ENCODE measurements around the gene MRPL42. TPM values are rescaled to one million over a fixed set of nuclear protein-coding genes. Genes with fewer than 3 reads are reported as not detected.
A peak's percentile ranks its signal among the peaks of the same experiment; 100 is the strongest.
"Not testable (repeated sequence)": the region's sequence is repeated elsewhere in the genome, so short reads cannot be mapped to it uniquely, and the experiment has no call there.

Gene MRPL42
- total RNA-seq (ENCODE audit: insufficient read depth, low replicate concordance), result 82.8 TPM

- DNase-seq (ENCODE audit: low spot score), result peak; percentile 93
Observed at GRCh38 chr12:93467351-93468007, at the start of gene MRPL42. Gene MRPL42 (plus strand): TSS chr12:93467514. CDS start chr12:93469286, 1,772 bp downstream.

GRCh38 chr12:93417967-93418480, 49.3 kb upstream of the MRPL42 start:
- no peak for DNase-seq (ENCODE audit: low spot score)

- peak; percentile 55 for DNase-seq (ENCODE audit: low spot score)
Observed at GRCh38 chr12:93419388-93420034, 47.8 kb upstream of the MRPL42 start.

GRCh38 chr12:93422050-93422449, 45.3 kb upstream of the MRPL42 start:
- no peak for DNase-seq (ENCODE audit: low spot score)

GRCh38 chr12:93425736-93426411, 41.4 kb upstream of the MRPL42 start:
- peak; percentile 57 for DNase-seq (ENCODE audit: low spot score)

- no peak for DNase-seq (ENCODE audit: low spot score)
Observed at GRCh38 chr12:93426412-93426805, 40.9 kb upstream of the MRPL42 start.

GRCh38 chr12:93427779-93428564, 39.3 kb upstream of the MRPL42 start:
- peak; percentile 71 for DNase-seq (ENCODE audit: low spot score)

GRCh38 chr12:93429448-93429847, 37.9 kb upstream of the MRPL42 start:
- no peak for DNase-seq (ENCODE audit: low spot score)

- no peak for DNase-seq (ENCODE audit: low spot score)
Observed at GRCh38 chr12:93429852-93430251, 37.5 kb upstream of the MRPL42 start.

- DNase-seq (ENCODE audit: low spot score), result no peak
Observed at GRCh38 chr12:93430280-93430679, 37.0 kb upstream of the MRPL42 start.

- DNase-seq (ENCODE audit: low spot score), result not testable (repeated sequence)
Observed at GRCh38 chr12:93432031-93432430, 35.3 kb upstream of the MRPL42 start.

- DNase-seq (ENCODE audit: low spot score), result no peak
Observed at GRCh38 chr12:93434256-93434865, 33.0 kb upstream of the MRPL42 start.

- DNase-seq (ENCODE audit: low spot score), result no peak
Observed at GRCh38 chr12:93438266-93439050, 28.9 kb upstream of the MRPL42 start.

- no peak for DNase-seq (ENCODE audit: low spot score)
Observed at GRCh38 chr12:93440043-93440835, 27.1 kb upstream of the MRPL42 start.

GRCh38 chr12:93441081-93441616, 26.2 kb upstream of the MRPL42 start:
- no peak for DNase-seq (ENCODE audit: low spot score)

GRCh38 chr12:93441617-93442410, 25.5 kb upstream of the MRPL42 start, which contains the start of gene UBE2N:
Gene UBE2N (minus strand): TSS chr12:93441947. CDS start chr12:93441884, 63 bp downstream.
- peak; percentile 98 for DNase-seq (ENCODE audit: low spot score)

GRCh38 chr12:93442411-93443340, 24.6 kb upstream of the MRPL42 start:
- no peak for DNase-seq (ENCODE audit: low spot score)

Measured in umbilical cord (tissue), 2 donors.